Panc1 (cell line): ENCODE data around the gene MPV17.

Experiments
- POLR2AphosphoS5 ChIP-seq: IDR thresholded peaks from 2 replicates; pipeline ENCODE4 v1.6.1; 2012; ENCODE audit warnings: mild to moderate bottlenecking, low read depth, low read length, moderate library complexity
- SIN3A ChIP-seq: IDR thresholded peaks from 2 replicates; pipeline ENCODE4 v1.6.1; 2012; ENCODE audit warnings: low read depth, mild to moderate bottlenecking, low read length, moderate library complexity, borderline replicate concordance; ENCODE audit not compliant: insufficient read depth
- TCF7L2 ChIP-seq: IDR thresholded peaks from 2 replicates; pipeline ENCODE4 v1.6.1; 2011; ENCODE audit warnings: mild to moderate bottlenecking, low read depth, low read length, inconsistent platforms
- TF ChIP-seq, protein P1 (sequence below): fragments of 450-650 bp; IDR thresholded peaks from 2 replicates; pipeline ENCODE4 v1.5.1; 2017; ENCODE audit warnings: mild to moderate bottlenecking

DNA sequence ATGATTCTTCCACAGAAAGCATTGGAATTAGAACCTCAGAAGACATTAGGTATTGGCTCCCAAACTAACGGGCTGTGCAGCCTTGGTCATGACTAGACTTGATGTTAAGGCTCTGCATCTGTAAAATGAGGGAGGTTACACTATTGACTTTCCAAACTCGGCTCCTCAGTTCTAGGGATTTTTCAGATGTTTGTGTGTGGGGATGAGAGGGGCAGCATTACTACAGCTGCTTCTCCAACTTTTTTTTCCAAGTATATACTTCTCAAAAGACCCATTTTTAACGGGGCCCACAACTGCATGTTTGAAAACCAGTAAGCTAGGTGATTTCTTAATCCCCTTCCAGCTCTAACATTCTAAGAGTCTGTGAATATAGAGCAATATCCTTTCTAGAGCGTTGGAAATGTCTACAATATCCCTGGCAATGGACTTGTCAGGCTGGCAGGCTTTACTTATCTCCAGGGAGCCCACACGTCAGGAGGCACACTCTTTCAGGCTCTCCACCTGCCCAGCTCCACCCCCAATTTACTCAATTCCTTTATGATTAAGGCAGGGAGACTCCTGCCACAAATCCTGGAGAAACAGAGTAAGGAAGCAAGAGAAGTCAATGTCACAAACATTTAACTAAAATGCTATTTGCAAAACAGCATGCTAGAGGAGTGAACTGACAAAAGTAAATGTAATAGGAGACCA, 844 bp upstream of the MPV17 start:
- TF ChIP-seq, protein P1, sequence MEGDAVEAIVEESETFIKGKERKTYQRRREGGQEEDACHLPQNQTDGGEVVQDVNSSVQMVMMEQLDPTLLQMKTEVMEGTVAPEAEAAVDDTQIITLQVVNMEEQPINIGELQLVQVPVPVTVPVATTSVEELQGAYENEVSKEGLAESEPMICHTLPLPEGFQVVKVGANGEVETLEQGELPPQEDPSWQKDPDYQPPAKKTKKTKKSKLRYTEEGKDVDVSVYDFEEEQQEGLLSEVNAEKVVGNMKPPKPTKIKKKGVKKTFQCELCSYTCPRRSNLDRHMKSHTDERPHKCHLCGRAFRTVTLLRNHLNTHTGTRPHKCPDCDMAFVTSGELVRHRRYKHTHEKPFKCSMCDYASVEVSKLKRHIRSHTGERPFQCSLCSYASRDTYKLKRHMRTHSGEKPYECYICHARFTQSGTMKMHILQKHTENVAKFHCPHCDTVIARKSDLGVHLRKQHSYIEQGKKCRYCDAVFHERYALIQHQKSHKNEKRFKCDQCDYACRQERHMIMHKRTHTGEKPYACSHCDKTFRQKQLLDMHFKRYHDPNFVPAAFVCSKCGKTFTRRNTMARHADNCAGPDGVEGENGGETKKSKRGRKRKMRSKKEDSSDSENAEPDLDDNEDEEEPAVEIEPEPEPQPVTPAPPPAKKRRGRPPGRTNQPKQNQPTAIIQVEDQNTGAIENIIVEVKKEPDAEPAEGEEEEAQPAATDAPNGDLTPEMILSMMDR: no peak
- TF ChIP-seq TCF7L2: no peak
- TF ChIP-seq SIN3A: no peak
- no peak for TF ChIP-seq POLR2AphosphoS5
